CD14-positive monocyte (primary cell): ENCODE measurements around the gene PLEKHJ1. TPM values are rescaled to one million over a fixed set of nuclear protein-coding genes. Genes with fewer than 3 reads are reported as not detected.

ENCODE experiments used
- DNase-seq, 3 donors: peaks; one replicate each; pipeline ENCODE4 v3.0.0-alpha.2; 2011 to 2022
- H2AFZ ChIP-seq: 2 replicates; pipeline ENCODE4 v1.6.0; 2012; ENCODE audit warnings: mild to moderate bottlenecking, low read depth, low read length, inconsistent platforms; ENCODE audit not compliant: insufficient read depth, poor library complexity, severe bottlenecking
- H3K27ac ChIP-seq, 2 donors: 1 replicate in 1 of 2; 2 replicates in 1 of 2; pipeline ENCODE4 v1.5.1; 2012 to 2013; ENCODE audit warnings: low read length in 2 of 2, control low read depth in 1 of 2, inconsistent platforms in 1 of 2, low read depth in 1 of 2, mild to moderate bottlenecking in 1 of 2
- H3K27me3 ChIP-seq, 2 donors: one replicate each; pipeline versions ENCODE4 v1.6.0 to v1.6.1; 2011 to 2013; ENCODE audit warnings: low read length in 2 of 2; ENCODE audit not compliant: control insufficient read depth in 2 of 2, insufficient read depth in 2 of 2
- H3K36me3 ChIP-seq, 2 donors: replicated peaks in 1 of 2; 1 replicate in 1 of 2; 2 replicates in 1 of 2; pipeline versions ENCODE4 v1.5.1 to v1.6.1; 2012 to 2013; ENCODE audit warnings: low read length in 2 of 2, control low read depth in 1 of 2, inconsistent platforms in 1 of 2, mild to moderate bottlenecking in 1 of 2; ENCODE audit not compliant: insufficient read depth in 2 of 2, control insufficient read depth in 1 of 2
- H3K4me1 ChIP-seq, 2 donors: 1 replicate in 1 of 2; 2 replicates in 1 of 2; pipeline versions ENCODE4 v1.5.1 to v1.6.1; 2012 to 2013; ENCODE audit warnings: low read length in 2 of 2, control low read depth in 1 of 2, inconsistent platforms in 1 of 2, mild to moderate bottlenecking in 1 of 2, moderate library complexity in 1 of 2; ENCODE audit not compliant: insufficient read depth in 2 of 2, control insufficient read depth in 1 of 2
- H3K4me2 ChIP-seq: replicated peaks from 2 replicates; pipeline ENCODE3; 2012; ENCODE audit warnings: low read length, moderate library complexity, mild to moderate bottlenecking; ENCODE audit not compliant: poor library complexity, severe bottlenecking; ENCODE audit errors: extremely low read depth
- H3K4me3 ChIP-seq, 3 experiments: fragments of 200-600 bp in 1 of 3; sonication (generic) in 1 of 3; replicated peaks in 1 of 3; 1 replicate in 2 of 3; 2 replicates in 1 of 3; pipeline ENCODE4 v1.5.1; 2011 to 2013; ENCODE audit warnings: low read length in 3 of 3, mild to moderate bottlenecking in 3 of 3, control low read depth in 2 of 3, low read depth in 2 of 3, inconsistent platforms in 1 of 3, moderate library complexity in 1 of 3
- H3K79me2 ChIP-seq: 2 replicates; pipeline ENCODE4 v1.6.0; 2012; ENCODE audit warnings: mild to moderate bottlenecking, control low read depth, inconsistent platforms, low read length, moderate library complexity; ENCODE audit not compliant: insufficient read depth
- H3K9ac ChIP-seq: 2 replicates; pipeline ENCODE4 v1.6.0; 2017; ENCODE audit warnings: low read length, mild to moderate bottlenecking; ENCODE audit not compliant: insufficient read depth, poor library complexity, severe bottlenecking
- H3K9me3 ChIP-seq, 2 donors: replicated peaks in 1 of 2; 1 replicate in 1 of 2; 2 replicates in 1 of 2; pipeline versions ENCODE4 v1.5.1 to v1.6.1; 2012 to 2013; ENCODE audit warnings: low read length in 2 of 2, control low read depth in 1 of 2; ENCODE audit not compliant: control insufficient read depth in 1 of 2, insufficient read depth in 1 of 2
- H4K20me1 ChIP-seq: 2 replicates; pipeline ENCODE4 v1.6.0; 2012; ENCODE audit warnings: mild to moderate bottlenecking, low read length, control low read depth, moderate library complexity; ENCODE audit not compliant: insufficient read depth
- H3K27ac Mint-ChIP-seq, 7 donors: one replicate each; pipeline ENCODE4 v1.8.0; 2020; ENCODE audit warnings: mild to moderate bottlenecking in 7 of 7, mixed read lengths in 7 of 7, moderate library complexity in 6 of 7, inconsistent platforms in 2 of 7
- H3K27me3 Mint-ChIP-seq, 3 donors: one replicate each; pipeline ENCODE4 v1.8.0; 2021 to 2022; ENCODE audit warnings: low read depth in 3 of 3, mild to moderate bottlenecking in 3 of 3, mixed read lengths in 3 of 3, moderate library complexity in 3 of 3, inconsistent platforms in 1 of 3
- H3K36me3 Mint-ChIP-seq, 2 donors: one replicate each; pipeline ENCODE4 v1.8.0; 2020; ENCODE audit warnings: mixed read lengths in 2 of 2, inconsistent platforms in 1 of 2, mild to moderate bottlenecking in 1 of 2
- H3K4me1 Mint-ChIP-seq: one replicate; pipeline ENCODE4 v1.8.0; 2020; ENCODE audit warnings: mild to moderate bottlenecking, mixed read lengths
- H3K4me3 Mint-ChIP-seq, 2 donors: one replicate each; pipeline ENCODE4 v1.8.0; 2020; ENCODE audit warnings: mild to moderate bottlenecking in 2 of 2, mixed read lengths in 2 of 2, moderate library complexity in 1 of 2
- H3K9me3 Mint-ChIP-seq, 7 donors: one replicate each; pipeline ENCODE4 v1.8.0; 2020 to 2022; ENCODE audit warnings: mixed read lengths in 7 of 7, mild to moderate bottlenecking in 6 of 7, moderate library complexity in 6 of 7, inconsistent platforms in 2 of 7
- WGBS: methylation state at CpG from one replicate; pipeline ENCODE4 v1.1.5; 2013; ENCODE audit warnings: missing lambda C conversion rate; ENCODE audit not compliant: insufficient coverage; 5-methylcytosine and 5-hydroxymethylcytosine counted together
- intact Hi-C, 2 donors: fragments of 100-400 bp; cut with micrococcal nuclease; formaldehyde crosslinking; loops; one replicate each; pipeline versions ENCODE4 v1.15.0 to v1.15.1; 2023
- polyA plus RNA-seq, 3 donors: library from polyadenylated mRNA; depleted of rRNA in 1 of 3; unstranded in 2 of 3; stranded (reverse) in 1 of 3; fragments of 300-500 nt in 2 of 3; fragments of >200 nt in 1 of 3; fragmentation: Illumina TruSeq in 2 of 3; gene quantifications; 1 replicate in 2 of 3; 2 replicates in 1 of 3; pipeline ENCODE4 v1.2.3, GENCODE V29; 2012 to 2021
- TF ChIP-seq, protein P1 (sequence below): fragments of 200-600 bp; IDR thresholded peaks from one replicate; pipeline ENCODE4 v1.8.0; 2022; ENCODE audit warnings: antibody characterized with exemption, mild to moderate bottlenecking

PLEKHJ1 gene
- polyA plus RNA-seq, 3 donors: 62.1 to 90.0 (median 69.0) TPM

DNA sequence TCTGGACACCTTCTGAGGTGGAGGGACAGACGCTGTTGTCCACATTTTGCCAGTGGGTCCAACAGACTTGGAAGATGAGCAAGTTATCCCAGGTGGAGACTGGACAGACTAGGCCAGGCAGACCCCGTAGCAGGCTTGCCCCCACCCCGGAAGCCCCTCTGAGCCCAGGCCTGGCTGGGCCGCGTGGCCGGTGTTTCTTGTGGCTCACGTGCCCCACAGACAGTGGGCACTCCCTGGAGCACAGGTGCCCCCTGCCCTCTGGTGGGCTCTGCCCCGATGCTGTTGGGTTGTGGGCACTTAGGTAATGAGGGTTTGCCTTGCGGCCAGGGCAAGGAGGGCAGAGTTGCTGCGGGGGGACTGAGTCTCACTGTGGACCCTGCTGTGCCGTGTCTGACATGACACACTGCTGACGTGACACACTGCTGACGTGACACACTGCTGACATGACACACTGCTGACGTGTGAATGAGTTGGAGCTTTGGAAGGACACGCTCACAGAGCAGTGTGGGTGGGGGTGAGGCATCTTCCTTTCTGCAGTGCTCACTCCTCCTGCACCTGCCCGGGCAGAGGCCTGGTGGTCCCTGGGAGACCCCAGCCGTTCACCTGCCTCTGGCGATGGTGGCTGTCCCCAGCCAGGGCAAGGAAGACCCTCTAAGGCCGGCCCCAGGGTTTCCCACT lies 47.3 kb downstream of the PLEKHJ1 start:
- Histone ChIP-seq H3K9me3 (no peaks in the 10 kb centered on the region), H2AFZ (no peak overlapping the region), H3K4me3 (no peak overlapping the region), H3K4me1 (peaks cover 21 to 26% of the 10 kb centered on the region in 2 donors), H3K4me2 (peak overlapping the region; percentile 72), H3K27ac (peak overlapping the region; percentile 9 to 11), H4K20me1 (peaks cover 62% of the 10 kb centered on the region), H3K36me3 (peaks cover 61 to 84% of the 10 kb centered on the region in 2 donors), H3K79me2 (peaks cover 61% of the 10 kb centered on the region), H3K27me3 (no peaks in the 10 kb centered on the region), H3K9ac (no peak overlapping the region)
- peaks cover 0 to 2% (median 0%) of the 10 kb centered on the region in 3 donors for H3K27me3 Mint-ChIP-seq
- no peak overlapping the region for H3K4me3 Mint-ChIP-seq
- TF ChIP-seq, protein P1, sequence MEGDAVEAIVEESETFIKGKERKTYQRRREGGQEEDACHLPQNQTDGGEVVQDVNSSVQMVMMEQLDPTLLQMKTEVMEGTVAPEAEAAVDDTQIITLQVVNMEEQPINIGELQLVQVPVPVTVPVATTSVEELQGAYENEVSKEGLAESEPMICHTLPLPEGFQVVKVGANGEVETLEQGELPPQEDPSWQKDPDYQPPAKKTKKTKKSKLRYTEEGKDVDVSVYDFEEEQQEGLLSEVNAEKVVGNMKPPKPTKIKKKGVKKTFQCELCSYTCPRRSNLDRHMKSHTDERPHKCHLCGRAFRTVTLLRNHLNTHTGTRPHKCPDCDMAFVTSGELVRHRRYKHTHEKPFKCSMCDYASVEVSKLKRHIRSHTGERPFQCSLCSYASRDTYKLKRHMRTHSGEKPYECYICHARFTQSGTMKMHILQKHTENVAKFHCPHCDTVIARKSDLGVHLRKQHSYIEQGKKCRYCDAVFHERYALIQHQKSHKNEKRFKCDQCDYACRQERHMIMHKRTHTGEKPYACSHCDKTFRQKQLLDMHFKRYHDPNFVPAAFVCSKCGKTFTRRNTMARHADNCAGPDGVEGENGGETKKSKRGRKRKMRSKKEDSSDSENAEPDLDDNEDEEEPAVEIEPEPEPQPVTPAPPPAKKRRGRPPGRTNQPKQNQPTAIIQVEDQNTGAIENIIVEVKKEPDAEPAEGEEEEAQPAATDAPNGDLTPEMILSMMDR: no peak
- WGBS: 96% methylated on average over 17 of the region's 19 CpGs
- H3K27ac Mint-ChIP-seq: peak overlapping the region; percentile 42 to 89 (median 81)
- peaks cover 23% of the 10 kb centered on the region for H3K4me1 Mint-ChIP-seq
- peaks cover 0 to 3% (median 0%) of the 10 kb centered on the region in 7 donors for H3K9me3 Mint-ChIP-seq
- peaks cover 66 to 84% of the 10 kb centered on the region in 2 donors for H3K36me3 Mint-ChIP-seq
- DNase-seq: no peak
- intact Hi-C loops: loop anchor here in 1 of 2 donors (5.0 kb wide), 1 partner anchor 37 kb away; the partner anchor contains the start of gene AP3D1

DNA sequence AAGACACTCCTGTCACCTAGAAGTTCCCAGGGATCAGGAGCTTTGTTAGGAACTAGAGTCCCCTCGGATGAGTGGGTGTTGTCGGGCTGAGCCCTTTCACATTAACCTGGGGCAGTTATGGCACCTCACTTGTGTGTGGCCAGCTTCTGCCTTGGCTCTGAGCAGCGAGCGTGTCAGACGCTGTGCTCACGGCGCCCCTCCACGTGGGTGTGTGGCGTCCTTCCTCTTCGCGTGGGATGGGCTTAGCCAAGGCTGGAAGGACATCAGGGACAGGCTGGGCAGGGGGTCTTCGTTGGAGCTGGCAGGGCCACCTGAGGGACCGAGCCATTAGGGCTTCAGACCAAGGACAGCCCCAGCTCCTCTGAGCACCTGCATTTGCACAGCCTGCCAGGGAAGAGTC lies 49.0 kb downstream of the PLEKHJ1 start:
- Histone ChIP-seq H3K4me2 (no peak overlapping the region), H3K27ac (peak overlapping the region in 1 of 2 donors; percentile 26), H3K9ac (no peak overlapping the region), H3K4me1 (peaks cover 21 to 26% of the 10 kb centered on the region in 2 donors), H3K36me3 (peaks cover 54 to 83% of the 10 kb centered on the region in 2 donors), H3K27me3 (no peaks in the 10 kb centered on the region), H2AFZ (no peak overlapping the region), H4K20me1 (peaks cover 72% of the 10 kb centered on the region), H3K4me3 (no peak overlapping the region), H3K79me2 (peaks cover 70% of the 10 kb centered on the region), H3K9me3 (no peaks in the 10 kb centered on the region)
- H3K27me3 Mint-ChIP-seq: peaks cover 0 to 3% (median 2%) of the 10 kb centered on the region in 3 donors
- WGBS: 89% methylated on average over 12 of the region's 13 CpGs
- H3K9me3 Mint-ChIP-seq: peaks cover 0 to 3% (median 0%) of the 10 kb centered on the region in 7 donors
- TF ChIP-seq, protein P1: no peak
- peaks cover 24% of the 10 kb centered on the region for H3K4me1 Mint-ChIP-seq
- H3K36me3 Mint-ChIP-seq: peaks cover 64 to 83% of the 10 kb centered on the region in 2 donors
- no peak overlapping the region for H3K4me3 Mint-ChIP-seq
- intact Hi-C loops: loop anchor here in 1 of 2 donors (5.0 kb wide), 1 partner anchor 35 kb away; the partner anchor contains the start of gene AP3D1
- H3K27ac Mint-ChIP-seq: peak overlapping the region; percentile 80 to 94 (median 89)
- DNase-seq: no peak
